ENCODE measurements around the gene TIFAB.

The TIFAB gene

DNA sequence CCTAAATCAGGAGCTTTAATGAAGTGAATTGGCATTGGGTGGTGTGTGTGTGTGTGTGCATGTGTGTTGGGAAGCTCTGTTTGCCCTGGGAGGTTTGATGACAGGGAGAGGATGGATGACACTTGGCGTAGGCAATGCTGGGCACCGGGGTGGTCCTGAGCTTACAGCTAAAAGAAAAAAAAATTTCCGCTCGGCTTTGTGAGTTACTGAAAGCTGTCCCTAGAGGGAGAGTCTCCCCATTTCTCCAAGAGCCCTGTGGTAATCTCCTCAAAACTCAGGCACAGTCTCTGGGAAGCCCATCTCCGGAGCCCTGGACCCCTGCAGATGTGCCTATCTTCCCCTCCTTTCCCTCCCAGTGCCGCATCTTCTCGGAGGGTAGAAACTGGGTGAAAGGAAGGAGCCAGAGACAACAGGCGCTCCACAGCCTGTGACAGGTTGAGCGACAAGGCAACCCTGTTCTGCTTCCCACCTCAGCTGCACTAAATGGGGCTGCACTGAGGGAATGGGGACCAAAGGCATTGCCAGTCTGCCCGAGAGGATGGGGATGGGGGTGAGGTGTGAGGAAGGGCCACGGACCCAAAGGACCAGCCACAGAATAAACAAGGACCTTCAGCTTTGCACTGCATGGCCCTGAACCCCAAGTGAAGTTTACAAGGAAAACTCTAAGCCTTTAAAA is 35.8 kb upstream of the TIFAB start:
- no peak for TF ChIP-seq POLR2A (IDR thresholded peaks at IDR 0.05; ENCODE audit: low read length)
- TF ChIP-seq GATA1 (IDR thresholded peaks at IDR 0.05; ENCODE audit: low read depth, low read length), result no peak
- DNase-seq, result no peak

DNA sequence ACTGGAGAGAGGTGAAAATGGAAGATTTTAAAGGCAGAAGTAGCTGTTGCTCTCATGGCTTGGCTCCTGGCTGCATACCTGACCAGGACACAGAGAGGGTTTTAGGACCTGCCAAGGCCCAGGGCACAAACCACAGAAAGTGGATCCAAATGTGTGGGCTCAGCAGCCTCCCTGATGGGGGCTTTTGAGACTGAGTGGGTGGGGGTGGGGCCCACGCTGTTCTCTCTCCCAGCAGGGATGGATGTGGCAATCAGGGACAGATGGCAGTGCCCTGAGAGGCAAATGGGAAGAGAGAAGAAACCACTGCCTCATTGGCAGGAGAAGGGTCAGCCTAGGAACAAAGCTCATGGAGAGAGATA is 34.9 kb upstream of the TIFAB start:
- no peak for DNase-seq
- TF ChIP-seq GATA1 (IDR thresholded peaks at IDR 0.05; ENCODE audit: low read depth, low read length) (no peak), POLR2A (IDR thresholded peaks at IDR 0.05; ENCODE audit: low read length) (no peak)

DNA sequence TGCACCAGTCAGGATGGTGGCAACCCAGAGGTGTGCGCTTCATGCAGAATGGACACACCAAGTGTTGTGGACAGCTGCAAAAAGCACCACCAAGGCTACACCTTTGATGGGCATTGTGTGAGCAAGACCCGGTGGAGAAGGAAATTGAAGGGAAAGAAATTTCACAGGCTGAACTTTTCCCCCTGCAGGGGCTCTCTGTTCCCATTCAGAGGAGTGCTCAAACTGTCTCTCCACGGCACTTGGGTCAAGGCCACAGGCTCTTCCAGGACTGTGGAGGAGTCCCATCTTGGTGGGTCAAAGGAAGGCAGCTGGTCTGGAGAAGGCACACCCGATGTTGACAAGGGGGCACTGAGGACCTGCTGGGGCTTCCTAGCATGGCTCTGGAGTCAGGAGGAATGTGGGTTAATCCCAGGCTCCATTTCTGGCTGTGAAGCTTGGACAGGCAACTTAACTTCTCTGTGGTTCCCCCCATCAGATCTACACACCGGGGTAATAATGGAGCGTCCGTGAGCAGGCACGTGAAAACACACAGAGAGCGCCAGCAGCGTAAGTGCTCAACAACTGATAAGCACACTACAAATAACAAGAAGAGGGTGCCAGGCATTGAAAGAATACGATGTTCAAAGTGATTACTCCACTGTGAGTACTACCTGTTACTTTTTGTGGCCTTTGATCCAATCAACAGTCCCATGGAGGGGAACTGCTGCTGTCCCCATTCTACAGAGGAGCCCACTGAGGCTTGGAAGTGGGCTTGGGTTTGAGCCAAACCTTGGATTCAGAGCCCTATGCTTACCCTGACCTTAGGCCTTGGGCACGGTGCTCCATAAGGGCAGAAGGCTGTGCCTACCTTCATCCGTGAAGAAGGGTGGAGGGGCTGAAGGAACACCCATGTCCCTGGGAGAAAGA is 34.2 kb upstream of the TIFAB start:
- peak in 1 of 2 experiments; percentile 18 for DNase-seq
- no peak for TF ChIP-seq GATA1 (IDR thresholded peaks at IDR 0.05; ENCODE audit: low read depth, low read length)
- no peak for TF ChIP-seq POLR2A (IDR thresholded peaks at IDR 0.05; ENCODE audit: low read length)

DNA sequence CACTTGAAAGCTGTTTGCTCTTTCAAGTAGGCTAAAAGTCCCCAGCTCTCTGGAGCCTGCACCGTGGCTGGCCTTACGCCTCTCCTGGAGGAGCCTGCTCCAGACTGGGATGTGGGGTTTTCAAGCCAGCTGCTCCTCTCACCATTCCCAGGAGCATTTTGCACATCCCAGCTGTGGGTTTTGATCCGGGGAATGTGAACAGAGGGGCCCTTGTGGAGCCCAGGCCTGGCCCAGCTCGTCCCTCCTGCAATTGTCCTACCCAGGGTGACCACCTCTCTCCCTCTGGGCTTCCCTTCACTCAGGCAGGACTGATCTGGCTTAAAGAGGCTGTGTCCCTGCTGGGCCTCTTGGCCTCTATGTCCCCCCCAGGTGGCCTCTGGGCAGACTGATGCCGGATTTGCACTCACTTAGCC is 32.5 kb upstream of the TIFAB start:
- DNase-seq, result no peak
- no peak for TF ChIP-seq POLR2A (IDR thresholded peaks at IDR 0.05; ENCODE audit: low read length)
- no peak for TF ChIP-seq GATA1 (IDR thresholded peaks at IDR 0.05; ENCODE audit: low read depth, low read length)

DNA sequence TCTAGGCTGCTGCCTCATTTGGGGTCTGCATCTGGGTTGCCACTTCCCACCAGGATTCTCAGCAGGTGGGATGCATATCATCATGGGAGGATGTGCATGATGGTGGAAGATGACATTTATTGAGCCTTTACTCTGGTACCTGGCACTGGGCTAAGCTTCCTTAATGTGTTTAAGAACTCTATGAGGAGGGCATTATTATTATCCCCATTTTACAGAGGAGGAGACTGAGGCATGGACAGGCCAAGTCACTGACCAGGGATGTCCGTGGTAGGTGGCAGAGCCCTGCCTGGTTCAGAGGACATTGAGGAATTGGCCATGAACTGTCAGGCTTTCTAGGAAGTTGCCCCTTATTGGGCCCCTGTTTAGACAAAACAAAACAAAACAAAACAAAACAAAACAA is 31.1 kb upstream of the TIFAB start:
- no peak for DNase-seq
- TF ChIP-seq POLR2A (IDR thresholded peaks at IDR 0.05; ENCODE audit: low read length) (no peak), GATA1 (IDR thresholded peaks at IDR 0.05; ENCODE audit: low read depth, low read length) (no peak)

DNA sequence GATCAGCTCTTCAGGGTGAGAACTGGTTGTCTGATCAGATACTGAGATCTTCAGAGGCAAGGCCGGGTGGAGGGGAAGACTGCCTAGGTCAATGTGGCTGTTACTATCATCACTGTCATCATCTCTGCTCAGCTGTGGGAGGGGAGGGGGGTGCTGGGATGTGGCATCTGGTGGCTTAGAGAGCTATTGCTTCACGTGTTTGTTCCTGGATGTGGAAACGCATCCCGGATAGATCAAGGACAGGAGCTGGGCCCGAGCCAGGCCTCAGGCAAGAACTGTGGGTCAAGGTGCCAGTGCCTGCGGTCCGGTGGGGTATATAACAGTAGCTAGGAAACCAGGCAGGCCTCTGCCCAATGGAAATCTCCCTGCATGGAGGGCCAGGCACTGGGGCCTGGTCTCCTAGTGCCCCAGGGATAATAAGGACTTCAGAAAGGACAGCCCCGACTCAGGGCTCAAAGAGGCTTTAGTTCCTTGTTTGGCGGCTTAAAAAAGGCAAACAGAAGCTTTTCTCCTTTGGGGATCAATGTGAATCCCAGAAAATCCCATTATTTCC is 30.3 kb upstream of the TIFAB start:
- TF ChIP-seq POLR2A (IDR thresholded peaks at IDR 0.05; ENCODE audit: low read length) (no peak), GATA1 (IDR thresholded peaks at IDR 0.05; ENCODE audit: low read depth, low read length) (no peak)
- DNase-seq, result peak; percentile 65 to 86

DNA sequence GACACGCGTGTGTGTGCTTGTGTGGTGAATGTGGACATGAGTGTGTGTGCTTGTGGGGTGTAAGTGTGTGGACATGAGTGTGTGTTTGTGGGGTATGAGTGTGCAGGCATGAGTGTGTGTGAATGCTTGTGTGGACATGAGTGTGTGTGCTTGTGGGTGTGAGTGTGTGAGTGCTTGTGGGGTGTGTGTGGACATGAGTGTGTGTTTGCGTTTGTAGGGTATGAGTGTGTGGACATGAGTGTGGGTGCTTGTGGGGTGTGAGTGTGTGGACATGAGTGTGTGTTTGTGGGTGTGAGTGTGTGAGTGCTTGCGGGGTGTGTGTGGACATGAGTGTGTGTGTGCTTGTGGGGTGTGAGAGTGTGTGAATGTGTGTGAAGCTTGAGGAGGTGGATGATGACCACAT is 29.8 kb upstream of the TIFAB start:
- DNase-seq, result no peak
- TF ChIP-seq POLR2A (IDR thresholded peaks at IDR 0.05; ENCODE audit: low read length), result no peak
- no peak for TF ChIP-seq GATA1 (IDR thresholded peaks at IDR 0.05; ENCODE audit: low read depth, low read length)

DNA sequence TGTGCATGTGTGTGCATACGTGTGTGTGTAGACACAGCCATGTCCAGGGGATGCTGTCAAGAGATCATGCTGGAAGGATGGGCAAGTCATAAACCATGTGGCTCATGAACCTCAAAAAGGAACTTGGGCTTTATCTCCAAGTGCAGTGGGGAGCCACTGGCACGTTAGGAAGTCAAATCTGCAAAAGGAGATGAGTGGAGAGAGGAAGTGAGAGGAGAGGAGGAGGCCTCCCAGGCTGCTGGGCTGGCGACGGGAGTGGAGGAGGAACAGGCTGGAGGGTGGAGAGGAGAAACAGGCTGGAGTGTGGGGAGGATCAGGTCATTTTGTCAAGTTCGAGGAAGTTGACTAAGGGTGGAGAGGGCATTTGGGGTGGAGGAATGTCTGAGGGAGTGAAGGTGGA is 29.2 kb upstream of the TIFAB start:
- peak; percentile 25 to 59 for DNase-seq
- TF ChIP-seq POLR2A (IDR thresholded peaks at IDR 0.05; ENCODE audit: low read length) (no peak), GATA1 (IDR thresholded peaks at IDR 0.05; ENCODE audit: low read depth, low read length) (no peak)

DNA sequence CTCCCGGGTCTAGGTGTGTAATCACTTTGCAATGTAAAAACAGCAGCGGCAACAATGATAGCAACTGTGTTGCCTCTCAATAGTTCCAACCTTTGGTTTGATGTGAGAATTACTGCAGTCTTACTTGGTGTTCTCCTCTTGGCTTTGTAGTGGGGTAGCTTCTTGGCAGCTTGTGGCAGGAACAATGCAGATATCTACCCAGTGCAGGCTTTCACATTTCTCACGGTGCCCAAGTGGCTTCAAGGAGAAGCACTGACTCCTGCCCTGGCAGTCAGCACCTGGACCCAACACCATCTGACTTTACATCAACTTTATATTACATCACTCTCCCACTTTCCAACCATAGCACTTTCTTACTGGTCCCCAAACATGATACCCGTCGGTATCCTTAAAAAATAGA is 28.4 kb upstream of the TIFAB start:
- DNase-seq, result no peak
- TF ChIP-seq GATA1 (IDR thresholded peaks at IDR 0.05; ENCODE audit: low read depth, low read length), result no peak
- TF ChIP-seq POLR2A (IDR thresholded peaks at IDR 0.05; ENCODE audit: low read length), result no peak

DNA sequence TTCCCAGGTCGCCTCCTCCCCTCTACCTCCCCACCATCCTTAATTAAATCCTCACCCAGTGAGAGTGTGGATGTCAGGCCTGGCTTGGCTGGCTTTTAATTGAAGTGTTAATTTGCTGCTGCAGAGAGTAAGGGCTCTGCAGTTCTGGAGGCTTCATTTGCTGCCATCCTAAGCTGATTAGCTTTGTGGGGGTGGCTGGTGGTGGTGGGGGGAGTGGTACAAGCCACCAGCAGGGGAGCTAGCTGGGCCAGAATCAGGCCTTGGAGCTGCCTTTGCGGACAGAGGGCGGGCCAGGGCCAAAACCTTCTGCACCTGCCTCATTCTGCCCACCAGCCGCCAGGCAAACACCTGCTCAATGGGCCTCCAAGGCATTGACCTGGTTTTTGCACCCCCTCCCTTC is 26.8 kb upstream of the TIFAB start:
- TF ChIP-seq GATA1 (IDR thresholded peaks at IDR 0.05; ENCODE audit: low read depth, low read length) (no peak), POLR2A (IDR thresholded peaks at IDR 0.05; ENCODE audit: low read length) (no peak)
- peak; percentile 20 to 35 for DNase-seq

DNA sequence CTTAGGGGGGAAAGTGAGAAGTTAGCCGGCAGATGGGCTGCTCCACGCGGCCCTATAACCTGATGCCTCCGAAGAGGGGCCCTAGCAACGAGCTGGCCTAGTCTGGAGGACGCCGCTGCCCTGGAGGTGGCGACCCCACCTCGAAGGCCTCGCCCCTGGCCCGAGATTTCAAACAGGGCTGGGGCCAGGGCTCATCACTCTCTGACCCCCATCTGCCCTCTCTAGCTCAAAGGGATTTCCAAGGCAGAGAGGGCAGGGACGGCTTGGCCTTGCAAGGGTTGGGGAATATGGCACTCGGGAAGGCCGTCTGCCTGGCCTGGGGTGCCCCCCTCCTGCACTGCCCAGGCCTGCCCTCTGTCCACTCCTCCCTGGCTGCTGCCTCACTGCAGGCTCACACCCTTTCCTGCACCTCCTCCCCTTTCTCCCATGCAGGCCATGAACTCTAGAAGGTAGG is 25.5 kb upstream of the TIFAB start:
- DNase-seq, result peak; percentile 47 to 49

DNA sequence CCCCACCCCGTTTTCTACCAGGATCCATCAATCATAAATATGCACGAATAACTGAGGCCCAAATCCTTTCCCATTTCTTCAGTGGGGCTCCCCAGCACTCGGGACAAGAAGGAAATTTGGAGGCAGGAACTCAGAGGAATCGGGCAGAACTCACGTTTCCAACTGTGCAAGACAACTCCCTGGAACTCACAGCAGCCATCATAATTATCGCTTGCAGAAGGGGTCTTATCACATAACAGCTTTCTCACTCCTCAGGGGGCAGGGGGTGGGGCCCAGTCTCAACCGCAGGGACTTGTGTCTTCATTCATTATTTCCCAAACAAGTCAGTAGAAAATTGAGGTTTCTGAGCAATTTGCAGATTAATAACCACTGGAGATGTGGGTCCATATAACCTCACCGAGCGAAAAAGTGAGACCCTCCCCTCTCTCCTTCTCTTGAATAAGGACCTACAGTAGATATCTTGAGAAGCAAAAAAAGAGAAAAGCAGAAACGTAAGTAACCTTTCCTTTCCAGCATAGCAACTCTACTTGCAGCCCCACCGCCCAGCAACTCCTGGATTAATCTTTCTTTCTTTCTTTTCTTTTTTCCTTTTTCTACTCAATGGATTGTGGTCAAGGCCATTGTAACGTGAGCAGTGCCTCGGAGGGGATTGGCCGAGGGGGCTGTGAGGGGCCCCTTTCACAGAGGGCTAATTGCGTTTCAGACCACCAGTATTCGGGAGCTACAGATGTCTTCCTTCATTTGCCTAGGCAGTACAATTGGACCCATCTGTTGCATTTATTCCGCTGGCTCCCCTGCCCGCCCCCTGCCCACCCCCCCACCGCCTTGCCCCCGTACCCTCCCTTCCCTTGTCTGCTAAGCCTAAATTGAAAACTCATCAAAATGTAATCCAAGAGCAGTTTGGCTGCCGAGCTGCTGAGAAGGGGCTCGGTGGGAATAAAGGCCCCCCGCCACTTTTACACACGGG is 24.7 kb upstream of the TIFAB start:
- no peak for TF ChIP-seq GATA1 (IDR thresholded peaks at IDR 0.05; ENCODE audit: low read depth, low read length)
- TF ChIP-seq POLR2A (IDR thresholded peaks at IDR 0.05; ENCODE audit: low read length), result peak; percentile 35
- peak; percentile 88 to 94 for DNase-seq

More for the DNA sequence above, 25.5 kb upstream of the TIFAB start:
- TF ChIP-seq GATA1 (IDR thresholded peaks at IDR 0.05; ENCODE audit: low read depth, low read length), result no peak
- no peak for TF ChIP-seq POLR2A (IDR thresholded peaks at IDR 0.05; ENCODE audit: low read length)

DNA sequence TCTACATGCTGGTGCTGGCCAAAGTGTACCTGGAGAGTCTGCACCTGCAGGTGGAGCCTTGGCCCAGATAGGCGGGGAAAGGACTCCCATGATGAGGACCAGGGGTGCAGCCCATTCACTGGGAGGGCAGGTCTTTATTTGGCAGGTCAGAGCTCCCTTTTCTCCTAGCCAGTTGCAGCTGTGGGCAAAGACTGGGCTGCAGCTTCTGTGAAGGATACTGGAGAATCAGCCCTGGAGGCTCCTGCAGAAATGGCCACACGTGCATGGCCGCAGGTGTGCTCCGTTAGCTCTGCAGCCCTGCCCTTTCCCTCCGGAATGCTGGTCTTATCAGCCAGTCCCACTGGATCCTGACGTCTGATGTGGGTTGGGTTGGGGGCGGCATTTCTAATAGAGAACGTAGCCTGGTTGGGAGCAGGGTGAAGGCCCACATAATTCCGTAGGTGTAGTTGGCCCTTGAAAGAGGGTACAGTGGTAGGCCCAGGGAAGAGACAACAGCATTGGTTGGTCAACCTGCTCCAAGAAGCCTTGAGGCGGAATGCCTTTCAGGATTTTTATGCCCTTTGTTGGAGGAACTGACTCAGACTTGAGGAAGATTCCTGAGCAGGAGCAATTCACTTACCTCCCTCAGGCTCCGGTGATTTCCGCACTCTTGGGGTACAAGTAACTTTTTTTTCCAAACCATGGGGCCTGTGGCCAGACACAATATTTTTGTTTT is 22.0 kb upstream of the TIFAB start:
- TF ChIP-seq GATA1 (IDR thresholded peaks at IDR 0.05; ENCODE audit: low read depth, low read length) (no peak), POLR2A (IDR thresholded peaks at IDR 0.05; ENCODE audit: low read length) (no peak)
- DNase-seq, result no peak
